CD14-positive monocyte (primary cell): ENCODE measurements around the gene HOXB5. TPM values are rescaled to one million over a fixed set of nuclear protein-coding genes. Genes with fewer than 3 reads are reported as not detected.

Experiments used
- DNase-seq, 3 donors: peaks; one replicate each; pipeline ENCODE4 v3.0.0-alpha.2; 2011 to 2022
- H2AFZ ChIP-seq: 2 replicates; pipeline ENCODE4 v1.6.0; 2012; ENCODE audit warnings: mild to moderate bottlenecking, low read depth, low read length, inconsistent platforms; ENCODE audit not compliant: insufficient read depth, poor library complexity, severe bottlenecking
- H3K27ac ChIP-seq, 2 donors: 1 replicate in 1 of 2; 2 replicates in 1 of 2; pipeline ENCODE4 v1.5.1; 2012 to 2013; ENCODE audit warnings: low read length in 2 of 2, control low read depth in 1 of 2, inconsistent platforms in 1 of 2, low read depth in 1 of 2, mild to moderate bottlenecking in 1 of 2
- H3K27me3 ChIP-seq, 2 donors: one replicate each; pipeline versions ENCODE4 v1.6.0 to v1.6.1; 2011 to 2013; ENCODE audit warnings: low read length in 2 of 2; ENCODE audit not compliant: control insufficient read depth in 2 of 2, insufficient read depth in 2 of 2
- H3K36me3 ChIP-seq, 2 donors: replicated peaks in 1 of 2; 1 replicate in 1 of 2; 2 replicates in 1 of 2; pipeline versions ENCODE4 v1.5.1 to v1.6.1; 2012 to 2013; ENCODE audit warnings: low read length in 2 of 2, control low read depth in 1 of 2, inconsistent platforms in 1 of 2, mild to moderate bottlenecking in 1 of 2; ENCODE audit not compliant: insufficient read depth in 2 of 2, control insufficient read depth in 1 of 2
- H3K4me1 ChIP-seq, 2 donors: 1 replicate in 1 of 2; 2 replicates in 1 of 2; pipeline versions ENCODE4 v1.5.1 to v1.6.1; 2012 to 2013; ENCODE audit warnings: low read length in 2 of 2, control low read depth in 1 of 2, inconsistent platforms in 1 of 2, mild to moderate bottlenecking in 1 of 2, moderate library complexity in 1 of 2; ENCODE audit not compliant: insufficient read depth in 2 of 2, control insufficient read depth in 1 of 2
- H3K4me2 ChIP-seq: replicated peaks from 2 replicates; pipeline ENCODE3; 2012; ENCODE audit warnings: low read length, moderate library complexity, mild to moderate bottlenecking; ENCODE audit not compliant: poor library complexity, severe bottlenecking; ENCODE audit errors: extremely low read depth
- H3K4me3 ChIP-seq, 3 experiments: fragments of 200-600 bp in 1 of 3; sonication (generic) in 1 of 3; replicated peaks in 1 of 3; 1 replicate in 2 of 3; 2 replicates in 1 of 3; pipeline ENCODE4 v1.5.1; 2011 to 2013; ENCODE audit warnings: low read length in 3 of 3, mild to moderate bottlenecking in 3 of 3, control low read depth in 2 of 3, low read depth in 2 of 3, inconsistent platforms in 1 of 3, moderate library complexity in 1 of 3
- H3K79me2 ChIP-seq: 2 replicates; pipeline ENCODE4 v1.6.0; 2012; ENCODE audit warnings: mild to moderate bottlenecking, control low read depth, inconsistent platforms, low read length, moderate library complexity; ENCODE audit not compliant: insufficient read depth
- H3K9ac ChIP-seq: 2 replicates; pipeline ENCODE4 v1.6.0; 2017; ENCODE audit warnings: low read length, mild to moderate bottlenecking; ENCODE audit not compliant: insufficient read depth, poor library complexity, severe bottlenecking
- H3K9me3 ChIP-seq, 2 donors: replicated peaks in 1 of 2; 1 replicate in 1 of 2; 2 replicates in 1 of 2; pipeline versions ENCODE4 v1.5.1 to v1.6.1; 2012 to 2013; ENCODE audit warnings: low read length in 2 of 2, control low read depth in 1 of 2; ENCODE audit not compliant: control insufficient read depth in 1 of 2, insufficient read depth in 1 of 2
- H4K20me1 ChIP-seq: 2 replicates; pipeline ENCODE4 v1.6.0; 2012; ENCODE audit warnings: mild to moderate bottlenecking, low read length, control low read depth, moderate library complexity; ENCODE audit not compliant: insufficient read depth
- H3K27ac Mint-ChIP-seq, 7 donors: one replicate each; pipeline ENCODE4 v1.8.0; 2020; ENCODE audit warnings: mild to moderate bottlenecking in 7 of 7, mixed read lengths in 7 of 7, moderate library complexity in 6 of 7, inconsistent platforms in 2 of 7
- H3K27me3 Mint-ChIP-seq, 3 donors: one replicate each; pipeline ENCODE4 v1.8.0; 2021 to 2022; ENCODE audit warnings: low read depth in 3 of 3, mild to moderate bottlenecking in 3 of 3, mixed read lengths in 3 of 3, moderate library complexity in 3 of 3, inconsistent platforms in 1 of 3
- H3K36me3 Mint-ChIP-seq, 2 donors: one replicate each; pipeline ENCODE4 v1.8.0; 2020; ENCODE audit warnings: mixed read lengths in 2 of 2, inconsistent platforms in 1 of 2, mild to moderate bottlenecking in 1 of 2
- H3K4me1 Mint-ChIP-seq: one replicate; pipeline ENCODE4 v1.8.0; 2020; ENCODE audit warnings: mild to moderate bottlenecking, mixed read lengths
- H3K4me3 Mint-ChIP-seq, 2 donors: one replicate each; pipeline ENCODE4 v1.8.0; 2020; ENCODE audit warnings: mild to moderate bottlenecking in 2 of 2, mixed read lengths in 2 of 2, moderate library complexity in 1 of 2
- H3K9me3 Mint-ChIP-seq, 7 donors: one replicate each; pipeline ENCODE4 v1.8.0; 2020 to 2022; ENCODE audit warnings: mixed read lengths in 7 of 7, mild to moderate bottlenecking in 6 of 7, moderate library complexity in 6 of 7, inconsistent platforms in 2 of 7
- WGBS: methylation state at CpG from one replicate; pipeline ENCODE4 v1.1.5; 2013; ENCODE audit warnings: missing lambda C conversion rate; ENCODE audit not compliant: insufficient coverage; 5-methylcytosine and 5-hydroxymethylcytosine counted together
- intact Hi-C, 2 donors: fragments of 100-400 bp; cut with micrococcal nuclease; formaldehyde crosslinking; loops; one replicate each; pipeline versions ENCODE4 v1.15.0 to v1.15.1; 2023
- polyA plus RNA-seq, 3 donors: library from polyadenylated mRNA; depleted of rRNA in 1 of 3; unstranded in 2 of 3; stranded (reverse) in 1 of 3; fragments of 300-500 nt in 2 of 3; fragments of >200 nt in 1 of 3; fragmentation: Illumina TruSeq in 2 of 3; gene quantifications; 1 replicate in 2 of 3; 2 replicates in 1 of 3; pipeline ENCODE4 v1.2.3, GENCODE V29; 2012 to 2021
- TF ChIP-seq, protein P1 (sequence below): fragments of 200-600 bp; IDR thresholded peaks from one replicate; pipeline ENCODE4 v1.8.0; 2022; ENCODE audit warnings: antibody characterized with exemption, mild to moderate bottlenecking

Gene HOXB5
- polyA plus RNA-seq, 3 donors: not detected

DNA sequence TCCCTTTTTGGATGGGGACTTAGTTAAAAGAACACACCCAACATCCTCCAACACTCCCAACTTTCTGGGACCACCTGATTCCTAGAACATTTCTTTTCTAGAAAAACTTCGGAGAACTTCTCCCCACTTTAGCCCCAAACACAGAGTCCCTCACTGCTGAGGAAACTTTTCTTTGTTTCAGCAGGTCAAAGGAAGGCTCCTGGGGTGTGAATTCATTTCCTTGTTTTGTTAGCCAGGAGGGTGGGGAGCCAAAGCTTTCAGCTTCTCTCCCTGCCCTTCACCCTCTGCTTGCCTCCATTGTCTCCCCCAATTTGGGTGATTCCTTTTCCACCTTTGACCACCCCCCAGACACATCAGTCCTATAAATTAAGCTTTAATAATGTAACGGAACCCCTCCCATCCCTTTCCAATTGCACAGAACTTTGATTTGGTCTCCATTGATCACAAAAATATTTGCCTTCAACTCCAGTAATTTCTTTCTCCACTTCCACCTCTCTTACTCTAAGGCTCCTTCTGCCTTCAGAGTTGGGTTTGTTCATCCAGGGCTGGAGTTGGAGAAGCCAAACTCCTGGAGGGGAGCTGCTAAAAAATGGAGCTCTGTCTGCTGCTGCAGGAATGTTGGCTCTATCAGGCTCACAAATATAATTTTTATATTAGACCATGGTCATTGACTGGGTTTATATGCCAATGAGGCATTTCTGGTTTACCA lies 25.8 kb downstream of the HOXB5 start:
- no peaks in the 10 kb centered on the region for H3K36me3 ChIP-seq
- no peak overlapping the region for H2AFZ ChIP-seq
- H4K20me1 ChIP-seq: no peaks in the 10 kb centered on the region
- Mint-ChIP-seq H3K36me3 (peaks cover 2 to 10% of the 10 kb centered on the region in 2 donors), H3K9me3 (peaks cover 0 to 10% (median 2%) of the 10 kb centered on the region in 7 donors), H3K27me3 (peaks cover 12 to 39% (median 17%) of the 10 kb centered on the region in 3 donors), H3K4me1 (peaks cover 8% of the 10 kb centered on the region), H3K4me3 (peak overlapping the region in 1 of 2 donors; percentile 88), H3K27ac (no peak overlapping the region)
- H3K4me1 ChIP-seq: peaks cover 0 to 4% of the 10 kb centered on the region in 2 donors
- peaks cover 55 to 95% of the 10 kb centered on the region in 2 donors for H3K27me3 ChIP-seq
- no peak overlapping the region for H3K27ac ChIP-seq
- TF ChIP-seq, protein P1, sequence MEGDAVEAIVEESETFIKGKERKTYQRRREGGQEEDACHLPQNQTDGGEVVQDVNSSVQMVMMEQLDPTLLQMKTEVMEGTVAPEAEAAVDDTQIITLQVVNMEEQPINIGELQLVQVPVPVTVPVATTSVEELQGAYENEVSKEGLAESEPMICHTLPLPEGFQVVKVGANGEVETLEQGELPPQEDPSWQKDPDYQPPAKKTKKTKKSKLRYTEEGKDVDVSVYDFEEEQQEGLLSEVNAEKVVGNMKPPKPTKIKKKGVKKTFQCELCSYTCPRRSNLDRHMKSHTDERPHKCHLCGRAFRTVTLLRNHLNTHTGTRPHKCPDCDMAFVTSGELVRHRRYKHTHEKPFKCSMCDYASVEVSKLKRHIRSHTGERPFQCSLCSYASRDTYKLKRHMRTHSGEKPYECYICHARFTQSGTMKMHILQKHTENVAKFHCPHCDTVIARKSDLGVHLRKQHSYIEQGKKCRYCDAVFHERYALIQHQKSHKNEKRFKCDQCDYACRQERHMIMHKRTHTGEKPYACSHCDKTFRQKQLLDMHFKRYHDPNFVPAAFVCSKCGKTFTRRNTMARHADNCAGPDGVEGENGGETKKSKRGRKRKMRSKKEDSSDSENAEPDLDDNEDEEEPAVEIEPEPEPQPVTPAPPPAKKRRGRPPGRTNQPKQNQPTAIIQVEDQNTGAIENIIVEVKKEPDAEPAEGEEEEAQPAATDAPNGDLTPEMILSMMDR: no peak
- H3K4me3 ChIP-seq: no peak overlapping the region
- H3K9me3 ChIP-seq: no peaks in the 10 kb centered on the region
- DNase-seq: no peak
- H3K4me2 ChIP-seq: no peak overlapping the region
- WGBS: no CpG with 5 or more reads among the region's 2 CpGs
- intact Hi-C loops: no loop called here
- no peaks in the 10 kb centered on the region for H3K79me2 ChIP-seq
- H3K9ac ChIP-seq: no peak overlapping the region

DNA sequence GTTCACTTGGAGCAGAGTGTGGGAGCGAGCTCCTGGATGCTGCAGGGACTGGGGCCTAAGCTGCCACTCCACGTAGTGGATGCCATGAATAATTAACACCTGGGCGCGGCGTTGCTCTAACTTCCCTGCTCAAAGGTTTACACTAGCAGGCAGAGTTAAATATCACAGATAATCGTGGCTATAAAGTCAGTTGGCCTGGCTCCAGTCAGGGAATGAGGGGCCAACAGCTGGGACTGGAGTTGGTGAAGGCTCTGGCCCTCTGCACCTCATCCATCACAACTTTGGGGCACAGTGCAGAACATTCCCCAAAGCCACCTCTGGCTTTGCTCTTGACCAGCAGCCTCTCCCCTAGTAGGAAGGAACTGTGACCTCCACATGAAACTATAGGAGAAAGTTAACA lies 26.4 kb downstream of the HOXB5 start:
- no peaks in the 10 kb centered on the region for H4K20me1 ChIP-seq
- peaks cover 8% of the 10 kb centered on the region for H3K4me1 Mint-ChIP-seq
- no peak overlapping the region for H2AFZ ChIP-seq
- WGBS: 81% methylated on average over 6 of the region's 6 CpGs
- H3K9me3 ChIP-seq: no peaks in the 10 kb centered on the region
- no peak for DNase-seq
- peaks cover 2 to 10% of the 10 kb centered on the region in 2 donors for H3K36me3 Mint-ChIP-seq
- H3K79me2 ChIP-seq: no peaks in the 10 kb centered on the region
- H3K4me3 Mint-ChIP-seq: no peak overlapping the region
- H3K4me2 ChIP-seq: no peak overlapping the region
- TF ChIP-seq, protein P1: no peak
- intact Hi-C loops: no loop called here
- no peak overlapping the region for H3K9ac ChIP-seq
- H3K27me3 Mint-ChIP-seq: peaks cover 17 to 41% (median 18%) of the 10 kb centered on the region in 3 donors
- H3K27me3 ChIP-seq: peaks cover 52 to 94% of the 10 kb centered on the region in 2 donors
- H3K4me1 ChIP-seq: peaks cover 0 to 4% of the 10 kb centered on the region in 2 donors
- no peaks in the 10 kb centered on the region for H3K36me3 ChIP-seq
- H3K9me3 Mint-ChIP-seq: peaks cover 0 to 10% (median 2%) of the 10 kb centered on the region in 7 donors
- no peak overlapping the region for H3K27ac ChIP-seq
- no peak overlapping the region for H3K27ac Mint-ChIP-seq
- no peak overlapping the region for H3K4me3 ChIP-seq
